ENCODE measurements around the gene CYTL1.

DNA sequence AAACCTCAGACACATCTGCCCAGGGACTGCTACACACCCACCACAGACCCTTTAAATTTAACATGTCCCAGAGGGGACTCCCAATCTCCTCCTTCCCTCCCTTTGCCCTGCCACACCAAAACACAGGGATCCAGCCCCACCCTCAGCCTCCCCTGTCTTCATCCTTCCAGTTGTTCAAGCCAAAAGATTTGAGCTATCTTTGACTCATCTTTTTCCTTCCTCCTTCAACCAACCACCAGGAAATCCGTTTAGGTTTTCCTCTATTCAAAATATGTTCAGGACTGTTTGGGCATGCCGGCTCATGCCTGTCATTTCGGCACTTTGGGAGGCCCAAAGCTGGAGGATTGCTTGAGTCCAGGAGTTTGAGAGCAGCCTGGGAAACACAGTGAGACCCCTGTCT is 25.1 kb upstream of the CYTL1 start:
- TF ChIP-seq POLR2A (IDR thresholded peaks at IDR 0.05) (no peak), EP300 (IDR thresholded peaks at IDR 0.05) (no peak)
- TF ChIP-seq, protein P1, sequence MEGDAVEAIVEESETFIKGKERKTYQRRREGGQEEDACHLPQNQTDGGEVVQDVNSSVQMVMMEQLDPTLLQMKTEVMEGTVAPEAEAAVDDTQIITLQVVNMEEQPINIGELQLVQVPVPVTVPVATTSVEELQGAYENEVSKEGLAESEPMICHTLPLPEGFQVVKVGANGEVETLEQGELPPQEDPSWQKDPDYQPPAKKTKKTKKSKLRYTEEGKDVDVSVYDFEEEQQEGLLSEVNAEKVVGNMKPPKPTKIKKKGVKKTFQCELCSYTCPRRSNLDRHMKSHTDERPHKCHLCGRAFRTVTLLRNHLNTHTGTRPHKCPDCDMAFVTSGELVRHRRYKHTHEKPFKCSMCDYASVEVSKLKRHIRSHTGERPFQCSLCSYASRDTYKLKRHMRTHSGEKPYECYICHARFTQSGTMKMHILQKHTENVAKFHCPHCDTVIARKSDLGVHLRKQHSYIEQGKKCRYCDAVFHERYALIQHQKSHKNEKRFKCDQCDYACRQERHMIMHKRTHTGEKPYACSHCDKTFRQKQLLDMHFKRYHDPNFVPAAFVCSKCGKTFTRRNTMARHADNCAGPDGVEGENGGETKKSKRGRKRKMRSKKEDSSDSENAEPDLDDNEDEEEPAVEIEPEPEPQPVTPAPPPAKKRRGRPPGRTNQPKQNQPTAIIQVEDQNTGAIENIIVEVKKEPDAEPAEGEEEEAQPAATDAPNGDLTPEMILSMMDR (IDR thresholded peaks at IDR 0.05): no peak
